H1 (cell line): Measurements from ENCODE around the gene PRKD1. TPM values are rescaled to one million over a fixed set of nuclear protein-coding genes. Genes with fewer than 3 reads are reported as not detected.
A peak's percentile ranks its signal among the peaks of the same experiment; 100 is the strongest.

Experiments used
- CTCF ChIA-PET: fragments of 300-600 bp; sonication (Branson Sonifier 250); formaldehyde crosslinking; loops from one replicate; lab custom pipeline; 2021; ENCODE audit not compliant: partially characterized antibody; lab: Charles Lee
- POLR2A ChIA-PET: fragments of 300-600 bp; sonication (Branson Sonifier 250); formaldehyde crosslinking; loops from one replicate; lab custom pipeline; 2021; ENCODE audit warnings: inconsistent platforms; ENCODE audit not compliant: partially characterized antibody; lab: Charles Lee
- DNase-seq, 2 experiments: peaks; one replicate each; pipeline versions ENCODE4 v3.0.0 to v3.0.0-alpha.2; 2010 to 2022; ENCODE audit warnings: low spot score in 2 of 2, low read depth in 1 of 2, mixed read lengths in 1 of 2
- FAIRE-seq: peaks from 2 replicates; lab custom pipeline; 2011; peaks lifted over from hg19 to GRCh38; lab: Jason Lieb, UNC
- H2AFZ ChIP-seq: 2 replicates; pipeline ENCODE4 v1.8.1; 2012; ENCODE audit warnings: low read length, inconsistent platforms
- H2AK5ac ChIP-seq: 2 replicates; pipeline ENCODE4 v1.6.1; 2013; ENCODE audit warnings: low read depth, low read length
- H2BK120ac ChIP-seq: replicated peaks from 2 replicates; pipeline ENCODE3; 2013; ENCODE audit warnings: low read depth, low read length, inconsistent platforms
- H2BK12ac ChIP-seq: 2 replicates; pipeline ENCODE4 v1.6.1; 2013; ENCODE audit warnings: low read depth, low read length
- H2BK15ac ChIP-seq: 2 replicates; pipeline ENCODE4 v1.6.1; 2013; ENCODE audit warnings: low read length
- H2BK20ac ChIP-seq: 2 replicates; pipeline ENCODE4 v1.6.1; 2013; ENCODE audit warnings: low read length
- H2BK5ac ChIP-seq: 2 replicates; pipeline ENCODE4 v1.6.1; 2013; ENCODE audit warnings: low read depth, low read length
- H3K14ac ChIP-seq: 2 replicates; pipeline ENCODE4 v1.6.1; 2013; ENCODE audit warnings: inconsistent platforms; ENCODE audit not compliant: insufficient read length
- H3K18ac ChIP-seq: 2 replicates; pipeline ENCODE4 v1.6.1; 2013; ENCODE audit warnings: low read length; ENCODE audit errors: extremely low read depth
- H3K23ac ChIP-seq: 2 replicates; pipeline ENCODE4 v1.6.1; 2013; ENCODE audit warnings: inconsistent platforms; ENCODE audit not compliant: insufficient read length
- H3K23me2 ChIP-seq: 2 replicates; pipeline ENCODE4 v1.6.1; 2013; ENCODE audit warnings: low read depth, low read length
- H3K27ac ChIP-seq: 2 replicates; pipeline ENCODE4 v1.6.1; 2011; ENCODE audit warnings: low read depth, low read length, inconsistent platforms
- H3K27me3 ChIP-seq, 4 experiments: replicated peaks in 1 of 4; 1 replicate in 1 of 4; 2 replicates in 3 of 4; pipeline versions ENCODE4 v1.6.1 to v1.8.1; 2011 to 2013; ENCODE audit warnings: low read length in 3 of 4, mild to moderate bottlenecking in 3 of 4, inconsistent platforms in 2 of 4, mixed read lengths in 2 of 4, moderate library complexity in 1 of 4; ENCODE audit not compliant: control insufficient read depth in 3 of 4, insufficient read depth in 3 of 4; ENCODE audit errors: extremely low read depth in 1 of 4
- H3K36me3 ChIP-seq, 4 experiments: 2 replicates each; pipeline versions ENCODE4 v1.6.1 to v1.8.1; 2011 to 2013; ENCODE audit warnings: mild to moderate bottlenecking in 4 of 4, low read length in 3 of 4, moderate library complexity in 2 of 4, control low read depth in 1 of 4, inconsistent platforms in 1 of 4; ENCODE audit not compliant: insufficient read depth in 4 of 4, control insufficient read depth in 2 of 4
- H3K4ac ChIP-seq: replicated peaks from 2 replicates; pipeline ENCODE3; 2013; ENCODE audit warnings: low read length, low read depth, mixed read lengths, inconsistent platforms; ENCODE audit not compliant: insufficient read length
- H3K4me1 ChIP-seq, 4 experiments: replicated peaks in 1 of 4; 1 replicate in 1 of 4; 2 replicates in 3 of 4; pipeline versions ENCODE4 v1.6.1 to v1.8.1; 2011 to 2013; ENCODE audit warnings: low read length in 3 of 4, inconsistent platforms in 2 of 4, mixed read lengths in 1 of 4; ENCODE audit not compliant: insufficient read depth in 4 of 4, control insufficient read depth in 3 of 4
- H3K4me2 ChIP-seq, 2 experiments: 2 replicates each; pipeline versions ENCODE4 v1.6.1 to v1.8.1; 2011 to 2013; ENCODE audit warnings: low read depth in 2 of 2, low read length in 2 of 2, control low read depth in 1 of 2, inconsistent platforms in 1 of 2, mild to moderate bottlenecking in 1 of 2; ENCODE audit not compliant: insufficient read depth in 1 of 2
- H3K4me3 ChIP-seq, 4 experiments: fragments of 200-600, 300-600 bp in 1 of 4; sonication (generic), shearing (Covaris generic), sonication (Bioruptor Twin) in 1 of 4; 2 replicates each; pipeline versions ENCODE4 v1.5.1 to v1.8.1; 2011 to 2016; ENCODE audit warnings: low read length in 4 of 4, low read depth in 3 of 4, control low read depth in 2 of 4, inconsistent platforms in 2 of 4, mild to moderate bottlenecking in 2 of 4, mixed read lengths in 1 of 4, moderate library complexity in 1 of 4; ENCODE audit not compliant: insufficient read depth in 2 of 4; ENCODE audit errors: extremely low read depth in 1 of 4
- H3K56ac ChIP-seq: replicated peaks from 2 replicates; pipeline ENCODE3; 2013; ENCODE audit warnings: low read depth, mild to moderate bottlenecking, mixed read lengths, low read length, inconsistent platforms; ENCODE audit not compliant: insufficient read length
- H3K79me1 ChIP-seq: 2 replicates; pipeline ENCODE4 v1.6.1; 2013; ENCODE audit warnings: low read depth, low read length, control low read depth
- H3K79me2 ChIP-seq, 2 experiments: 2 replicates each; pipeline versions ENCODE4 v1.6.1 to v1.8.1; 2012 to 2013; ENCODE audit warnings: low read length in 2 of 2, mild to moderate bottlenecking in 2 of 2, inconsistent platforms in 1 of 2; ENCODE audit not compliant: insufficient read depth in 2 of 2, control insufficient read depth in 1 of 2
- H3K9ac ChIP-seq, 4 experiments: replicated peaks in 1 of 4; 1 replicate in 1 of 4; 2 replicates in 3 of 4; pipeline versions ENCODE4 v1.6.1 to v1.8.1; 2011 to 2013; ENCODE audit warnings: low read depth in 3 of 4, low read length in 3 of 4, control low read depth in 2 of 4, mild to moderate bottlenecking in 2 of 4, moderate library complexity in 2 of 4, inconsistent platforms in 1 of 4; ENCODE audit errors: extremely low read depth in 1 of 4
- H3K9me3 ChIP-seq, 2 experiments: 2 replicates each; pipeline versions ENCODE4 v1.6.1 to v1.8.1; 2012 to 2013; ENCODE audit warnings: mild to moderate bottlenecking in 2 of 2, moderate library complexity in 2 of 2, control low read depth in 1 of 2, inconsistent platforms in 1 of 2, low read depth in 1 of 2, low read length in 1 of 2, mixed read lengths in 1 of 2; ENCODE audit not compliant: insufficient read depth in 2 of 2
- H4K20me1 ChIP-seq, 2 experiments: replicated peaks in 1 of 2; 2 replicates each; pipeline versions ENCODE3 to v1.8.1; 2011 to 2013; ENCODE audit warnings: inconsistent platforms in 2 of 2, low read length in 2 of 2, mild to moderate bottlenecking in 1 of 2; ENCODE audit not compliant: insufficient read depth in 2 of 2, control insufficient read depth in 1 of 2
- H4K5ac ChIP-seq: 2 replicates; pipeline ENCODE4 v1.6.1; 2013; ENCODE audit warnings: low read length, low read depth, mixed read lengths, inconsistent platforms; ENCODE audit not compliant: insufficient read length
- H4K8ac ChIP-seq: 2 replicates; pipeline ENCODE4 v1.8.0; 2013; ENCODE audit warnings: mild to moderate bottlenecking, moderate library complexity, low read length, inconsistent platforms; ENCODE audit not compliant: insufficient read depth; ENCODE audit errors: extremely low read depth
- H4K91ac ChIP-seq: replicated peaks from 2 replicates; pipeline ENCODE3; 2013; ENCODE audit warnings: low read length, mixed read lengths, inconsistent platforms; ENCODE audit not compliant: insufficient read length
- CBX5 ChIP-seq: fragments of 300-800, 300-1000 bp; sonication (generic); IDR thresholded peaks from 2 replicates; pipeline ENCODE4 v1.7.1; 2016; ENCODE audit warnings: antibody characterized with exemption, low read length, low read depth
- CTBP2 ChIP-seq: IDR thresholded peaks from 2 replicates; pipeline ENCODE4 v1.7.0; 2011; ENCODE audit warnings: borderline replicate concordance, mild to moderate bottlenecking, moderate library complexity, mixed read lengths, low read length; ENCODE audit not compliant: insufficient read depth, insufficient read length
- EZH2 ChIP-seq: fragments of 200-600 bp; sonication (generic); IDR thresholded peaks from 2 replicates; pipeline ENCODE4 v1.7.1; 2012; ENCODE audit warnings: low read depth, mild to moderate bottlenecking, moderate library complexity, low read length, inconsistent platforms; ENCODE audit not compliant: severe bottlenecking
- GABPA ChIP-seq: IDR thresholded peaks from 2 replicates; pipeline ENCODE4 v1.6.1; 2011; ENCODE audit warnings: mild to moderate bottlenecking, low read length, moderate library complexity, borderline replicate concordance; ENCODE audit not compliant: insufficient read depth
- JUND ChIP-seq: IDR thresholded peaks from 2 replicates; pipeline ENCODE4 v1.6.1; 2011; ENCODE audit warnings: mild to moderate bottlenecking, improper control_type of control experiment, low read length
- KDM1A ChIP-seq: fragments of 200-600, 300-600 bp; sonication (generic); IDR thresholded peaks from 2 replicates; pipeline ENCODE4 v1.7.1; 2016; ENCODE audit warnings: mild to moderate bottlenecking, low read length, borderline replicate concordance
- KDM5A ChIP-seq: fragments of 200-600 bp; IDR thresholded peaks from 2 replicates; pipeline ENCODE4 v1.7.1; 2012; ENCODE audit warnings: mild to moderate bottlenecking, low read length, inconsistent platforms, mixed read lengths
- POLR2AphosphoS5 ChIP-seq: IDR thresholded peaks from 2 replicates; pipeline ENCODE4 v1.6.1; 2011; ENCODE audit warnings: low read depth, low read length
- TAF7 ChIP-seq: optimal IDR thresholded peaks from 2 replicates; pipeline ENCODE3; 2011; ENCODE audit warnings: low read depth, mild to moderate bottlenecking, inconsistent platforms, low read length, moderate library complexity, borderline replicate concordance
- USF2 ChIP-seq: IDR thresholded peaks from 2 replicates; pipeline ENCODE4 v1.6.1; 2011; ENCODE audit warnings: low read length, improper control_type of control experiment
- polyA plus RNA-seq, 7 experiments: library from polyadenylated mRNA; depleted of rRNA in 3 of 7; stranded (reverse) in 5 of 7; unstranded in 2 of 7; fragments of >200 nt in 5 of 7; fragments of 200-250 nt in 2 of 7; gene quantifications; 1 replicate in 5 of 7; 2 replicates in 1 of 7; 4 replicates in 1 of 7; pipeline versions ENCODE4 v1.2.1 to v1.2.3, GENCODE V29; 2011 to 2013; ENCODE audit warnings: missing spikeins in 2 of 7, mixed read lengths in 2 of 7
- total RNA-seq: library from RNA; stranded (reverse); fragmentation: NEBNext Ultra II Directional; extraction: Animal tissue kit (Norgen Biotek cat#: 25700); gene quantifications from 2 replicates; pipeline ENCODE4 v1.2.1, GENCODE V29; 2021

The PRKD1 gene
- total and polyA plus RNA-seq, 2 of the 8 experiments (the other 6 are each of a cell fraction or from before 2014, with no cell fraction given) = 3.6 to 6.8 TPM

- H4K5ac ChIP-seq = no peak overlapping the region
- ChIA-PET CTCF (interaction anchor here (1.4 to 1.5 kb wide), 2 partner anchors 299 to 368 kb away, joined by 3 to 5 read pairs; no protein-coding TSS in a partner anchor), POLR2A (no interaction called here)
- peak overlapping the region in 1 of 4 experiments; percentile 34; a peak in 1 of 7 replicates for H3K9ac ChIP-seq
- no peak overlapping the region for H2AFZ ChIP-seq
- H3K27ac ChIP-seq = no peak overlapping the region
- no peak overlapping the region for H3K18ac ChIP-seq
- TF ChIP-seq JUND = no peak
- TF ChIP-seq GABPA = no peak
- no peak for TF ChIP-seq EZH2
- TF ChIP-seq KDM1A = no peak
- TF ChIP-seq CBX5 = no peak
- no peak for TF ChIP-seq TAF7
- no peak for TF ChIP-seq USF2
- no peak for TF ChIP-seq POLR2AphosphoS5
- no peak for TF ChIP-seq KDM5A
- no peak for TF ChIP-seq CTBP2
- H3K36me3 ChIP-seq = no peaks in the 10 kb centered on the region
- H4K91ac ChIP-seq = no peak overlapping the region
- DNase-seq (no peak), FAIRE-seq (no peak)
- no peak overlapping the region for H3K14ac ChIP-seq
- H3K27me3 ChIP-seq = no peaks in the 10 kb centered on the region
- H3K4me2 ChIP-seq = no peak overlapping the region
- H3K56ac ChIP-seq = no peak overlapping the region
- no peaks in the 10 kb centered on the region; the same call in 1 of the 2 replicates for H3K23me2 ChIP-seq
- no peak overlapping the region for H3K4ac ChIP-seq
- no peak overlapping the region for H2BK12ac ChIP-seq
- no peak overlapping the region for H2BK120ac ChIP-seq
- no peak overlapping the region for H2BK5ac ChIP-seq
- peaks cover 3 to 4% of the 10 kb centered on the region in 2 experiments; a peak in 2 of 4 replicates for H3K9me3 ChIP-seq
- H2AK5ac ChIP-seq = no peak overlapping the region
- no peaks in the 10 kb centered on the region for H3K79me1 ChIP-seq
- H3K79me2 ChIP-seq = no peaks in the 10 kb centered on the region
- H2BK20ac ChIP-seq = no peak overlapping the region
- H4K20me1 ChIP-seq = no peaks in the 10 kb centered on the region
- no peak overlapping the region for H2BK15ac ChIP-seq
- H3K4me3 ChIP-seq = no peak overlapping the region
- H3K4me1 ChIP-seq = no peaks in the 10 kb centered on the region
- no peak overlapping the region for H3K23ac ChIP-seq
- H4K8ac ChIP-seq = no peak overlapping the region
These were observed 80.6 kb downstream of the PRKD1 start for GRCh38 chr14:29847056-29847380.
